ENCODE measurements around the gene GREB1. TPM values are rescaled to one million over a fixed set of nuclear protein-coding genes. Genes with fewer than 3 reads are reported as not detected.

GREB1 gene
- total RNA-seq, 1 experiment from 2014 or later: 16.5 TPM

DNA sequence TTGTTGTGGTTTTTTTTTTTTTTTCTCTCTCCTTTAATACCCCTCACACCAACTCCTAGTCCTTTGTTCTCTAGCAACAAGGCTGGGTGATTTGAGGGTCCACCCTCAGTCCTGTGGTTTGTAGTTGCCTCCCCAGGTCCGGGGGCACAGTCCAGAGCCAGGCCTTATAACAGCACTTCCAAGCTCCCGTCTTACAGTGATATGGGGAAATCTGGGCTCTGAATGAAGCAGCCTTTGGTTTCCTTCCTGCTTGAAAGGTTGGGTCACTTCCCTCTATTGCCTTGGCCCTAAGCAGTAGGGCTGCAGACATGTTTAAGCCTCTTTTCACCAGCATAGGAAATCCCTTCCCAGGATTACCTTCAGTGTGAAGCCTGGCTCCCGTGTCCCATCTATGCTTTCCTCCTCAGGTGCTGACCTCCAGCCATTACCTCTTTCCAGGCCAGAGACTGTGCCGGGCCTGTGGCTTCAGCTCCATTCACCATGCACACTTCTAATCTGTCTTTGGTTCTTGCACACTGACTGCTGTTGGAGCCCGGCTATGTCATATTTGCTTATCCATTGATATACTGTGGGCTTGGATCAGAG, 157.3 kb downstream of the GREB1 start:
- no peak overlapping the region for H3K4me2 ChIP-seq (ENCODE audit: insufficient read depth, insufficient read length, low read length)
- H3K27ac Mint-ChIP-seq: no peak overlapping the region
- H2BK12ac ChIP-seq (ENCODE audit: insufficient read length, low read depth, low read length): no peak overlapping the region
- no peaks in the 10 kb centered on the region for H3K79me2 ChIP-seq (ENCODE audit: insufficient read depth, low read length)
- no peak overlapping the region for H3K27ac ChIP-seq (ENCODE audit: insufficient read length, low read depth, low read length)
- H3K14ac ChIP-seq (ENCODE audit: insufficient read depth, low read length): no peak overlapping the region
- H4K20me1 ChIP-seq (ENCODE audit: control insufficient read depth, insufficient read depth, insufficient read length): no peaks in the 10 kb centered on the region
- WGBS (ENCODE audit: extremely low coverage, insufficient read length, low lambda C conversion rate): no CpG with 5 or more reads among the region's 5 CpGs
- H3K4me3 Mint-ChIP-seq: no peak overlapping the region
- H3K23me2 ChIP-seq (ENCODE audit: insufficient read length, low read depth, low read length, poor library complexity, severe bottlenecking): no peaks in the 10 kb centered on the region
- H3K4ac ChIP-seq (ENCODE audit: low read depth, low read length): no peak overlapping the region
- peaks cover 11% of the 10 kb centered on the region in 2 experiments for H3K4me1 Mint-ChIP-seq
- no peak overlapping the region for H2BK120ac ChIP-seq (ENCODE audit: low read depth, low read length, poor library complexity, severe bottlenecking)
- H3K79me1 ChIP-seq (ENCODE audit: insufficient read depth, low read depth, low read length, poor library complexity, severe bottlenecking): no peaks in the 10 kb centered on the region
- no peak overlapping the region for H2AFZ ChIP-seq (ENCODE audit: low read length)
- H4K91ac ChIP-seq (ENCODE audit: insufficient read length, low read depth, low read length): no peak overlapping the region
- TF ChIP-seq, protein P1, sequence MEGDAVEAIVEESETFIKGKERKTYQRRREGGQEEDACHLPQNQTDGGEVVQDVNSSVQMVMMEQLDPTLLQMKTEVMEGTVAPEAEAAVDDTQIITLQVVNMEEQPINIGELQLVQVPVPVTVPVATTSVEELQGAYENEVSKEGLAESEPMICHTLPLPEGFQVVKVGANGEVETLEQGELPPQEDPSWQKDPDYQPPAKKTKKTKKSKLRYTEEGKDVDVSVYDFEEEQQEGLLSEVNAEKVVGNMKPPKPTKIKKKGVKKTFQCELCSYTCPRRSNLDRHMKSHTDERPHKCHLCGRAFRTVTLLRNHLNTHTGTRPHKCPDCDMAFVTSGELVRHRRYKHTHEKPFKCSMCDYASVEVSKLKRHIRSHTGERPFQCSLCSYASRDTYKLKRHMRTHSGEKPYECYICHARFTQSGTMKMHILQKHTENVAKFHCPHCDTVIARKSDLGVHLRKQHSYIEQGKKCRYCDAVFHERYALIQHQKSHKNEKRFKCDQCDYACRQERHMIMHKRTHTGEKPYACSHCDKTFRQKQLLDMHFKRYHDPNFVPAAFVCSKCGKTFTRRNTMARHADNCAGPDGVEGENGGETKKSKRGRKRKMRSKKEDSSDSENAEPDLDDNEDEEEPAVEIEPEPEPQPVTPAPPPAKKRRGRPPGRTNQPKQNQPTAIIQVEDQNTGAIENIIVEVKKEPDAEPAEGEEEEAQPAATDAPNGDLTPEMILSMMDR (conservative IDR thresholded peaks at IDR 0.05): no peak
- H4K8ac ChIP-seq (replicated peaks; ENCODE audit: insufficient read length, low read depth, low read length): no peak overlapping the region
- no peak overlapping the region for H3T11ph ChIP-seq (ENCODE audit: low read length)
- H2BK15ac ChIP-seq (ENCODE audit: low read depth, low read length): no peak overlapping the region
- H3K23ac ChIP-seq (ENCODE audit: insufficient read length, low read depth, low read length): no peak overlapping the region
- H3K27me3 Mint-ChIP-seq (ENCODE audit: low read depth): peaks cover 8% of the 10 kb centered on the region
- H4K5ac ChIP-seq (ENCODE audit: insufficient read length, low read depth, low read length): no peak overlapping the region
- no peaks in the 10 kb centered on the region for H3K4me1 ChIP-seq (ENCODE audit: insufficient read depth, low read length)
- no peak overlapping the region for H2BK20ac ChIP-seq (ENCODE audit: low read depth, low read length, poor library complexity, severe bottlenecking)
- DNase-seq: no peak
- H3K36me3 Mint-ChIP-seq (ENCODE audit: insufficient read depth in 1 of 3, low read depth in 3 of 3): no peaks in the 10 kb centered on the region; a peak in 1 of 7 replicates
- no peaks in the 10 kb centered on the region for H3K9me3 Mint-ChIP-seq
- H3K18ac ChIP-seq (ENCODE audit: insufficient read length, low read depth, low read length): no peak overlapping the region
- no peak overlapping the region for H2AK5ac ChIP-seq (ENCODE audit: insufficient read length, low read length)
- no peaks in the 10 kb centered on the region for H3K9me3 ChIP-seq (ENCODE audit: control insufficient read depth, low read depth, low read length)
- no peak overlapping the region for H3K9ac ChIP-seq (ENCODE audit: extremely low read depth, insufficient read length, low read length)
- H3K56ac ChIP-seq (ENCODE audit: insufficient read length, low read depth, low read length): no peak overlapping the region
- no peak overlapping the region for H2BK5ac ChIP-seq (ENCODE audit: insufficient read length, low read length)
- H3K27me3 ChIP-seq (ENCODE audit: insufficient read depth, low read length): no peaks in the 10 kb centered on the region

Small RNA genes within 50 kb of the gene (microRNA-seq; reads per million reads assigned to microRNA genes)
- not detected for gene MIR4429 (ENCODE audit: borderline microRNAs expressed)

Other genes starting within 250 kb of the GREB1 start
- gene ROCK2, start 189.4 kb upstream of the GREB1 start, total RNA-seq (2021): 33.2 and 35.1 TPM in 2 replicates
- 21.8 and 23.6 TPM in 2 replicates for gene E2F6, start 67.9 kb upstream of the GREB1 start, total RNA-seq (2021)
- not detected in 2 replicates for gene NTSR2, start 136.2 kb downstream of the GREB1 start, total RNA-seq (2021)
- 3.6 and 4.4 TPM in 2 replicates for gene LPIN1, start 212.6 kb downstream of the GREB1 start, total RNA-seq (2021)